Activated CD8-positive, alpha-beta memory T cell treated with anti-CD3 and anti-CD28 coated beads, Interleukin-2, amount 50 U/mL, for 24 hours (primary cell): ENCODE results near the gene IL32.

Experiments
- DNase-seq: peaks from one replicate; pipeline ENCODE4 v3.0.0-alpha.2; 2020; ENCODE audit errors: extremely low read depth

IL32 gene

GRCh38 chr16:3115561-3115960, 50.1 kb downstream of the IL32 start:
- no peak for DNase-seq

DNA sequence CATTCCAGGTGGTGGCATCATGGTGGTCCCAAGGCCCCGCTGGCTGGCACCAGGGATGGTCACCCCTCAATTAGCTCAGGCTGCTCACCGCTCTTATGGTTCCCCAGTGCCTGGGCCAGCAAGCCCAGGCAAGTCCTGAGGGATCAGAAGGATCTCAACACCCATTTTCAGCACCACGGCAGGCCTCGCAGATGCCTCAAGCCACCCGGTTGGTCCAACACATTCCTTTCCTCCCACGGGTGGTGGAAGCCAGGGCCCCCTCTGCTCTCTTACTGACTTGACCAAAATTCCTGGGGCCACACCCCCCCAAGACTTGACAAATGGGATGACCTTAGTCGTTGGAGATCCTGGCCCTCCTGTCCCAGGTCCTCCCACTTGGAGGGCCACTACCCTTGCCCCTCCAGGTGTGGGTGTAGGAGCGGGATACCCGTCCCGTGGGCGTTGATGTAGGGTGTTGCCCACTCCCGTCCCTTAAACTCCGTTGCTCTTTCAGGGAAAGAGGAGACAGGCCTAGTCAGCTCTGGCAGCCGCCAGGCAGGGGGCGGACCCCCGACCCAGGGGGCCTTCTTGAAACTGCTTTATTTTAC, 52.9 kb downstream of the IL32 start:
- DNase-seq = no peak

GRCh38 chr16:3118846-3119245, 53.4 kb downstream of the IL32 start:
- DNase-seq = no peak
